HG03280 (cell line): ENCODE measurements around the gene PCBP4.

Experiments used
- ATAC-seq: cut with Tn5 transposase; IDR thresholded peaks from one replicate; pipeline ENCODE4 v1.9.1; 2021; ENCODE audit warnings: mild to moderate bottlenecking, moderate library complexity; ENCODE audit not compliant: unreplicated experiment

Gene PCBP4

GRCh38 chr3:51967384-51968169, at the start of gene PCBP4:
Gene PCBP4, minus strand, starts transcription at chr3:51967454. Its CDS starts 6,214 bp downstream, at chr3:51961240.
- peak; percentile 49 for ATAC-seq

- ATAC-seq: no peak
These were observed 48.4 kb upstream of the PCBP4 start for GRCh38 chr3:52015438-52016228.

DNA sequence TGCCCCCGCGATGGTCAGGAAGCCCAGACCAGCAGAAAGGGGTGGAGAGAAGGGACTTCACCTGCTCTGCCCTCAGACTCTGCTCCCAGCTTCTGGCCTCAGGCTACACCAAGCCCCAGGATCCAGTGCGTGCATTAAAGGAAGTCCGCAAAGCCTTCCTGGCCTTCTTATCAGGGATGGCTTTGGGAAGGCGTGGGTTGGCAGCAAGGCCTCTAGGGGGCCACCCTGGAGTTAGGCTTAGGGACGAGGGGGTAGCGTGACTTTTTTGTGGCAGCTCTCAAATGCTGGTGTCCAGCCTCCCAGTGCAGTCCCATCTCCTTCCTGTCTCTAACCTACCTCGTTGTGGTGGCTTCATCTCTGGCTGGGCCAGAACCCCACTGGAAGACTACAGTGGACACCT, 47.4 kb upstream of the PCBP4 start:
- ATAC-seq: no peak

DNA sequence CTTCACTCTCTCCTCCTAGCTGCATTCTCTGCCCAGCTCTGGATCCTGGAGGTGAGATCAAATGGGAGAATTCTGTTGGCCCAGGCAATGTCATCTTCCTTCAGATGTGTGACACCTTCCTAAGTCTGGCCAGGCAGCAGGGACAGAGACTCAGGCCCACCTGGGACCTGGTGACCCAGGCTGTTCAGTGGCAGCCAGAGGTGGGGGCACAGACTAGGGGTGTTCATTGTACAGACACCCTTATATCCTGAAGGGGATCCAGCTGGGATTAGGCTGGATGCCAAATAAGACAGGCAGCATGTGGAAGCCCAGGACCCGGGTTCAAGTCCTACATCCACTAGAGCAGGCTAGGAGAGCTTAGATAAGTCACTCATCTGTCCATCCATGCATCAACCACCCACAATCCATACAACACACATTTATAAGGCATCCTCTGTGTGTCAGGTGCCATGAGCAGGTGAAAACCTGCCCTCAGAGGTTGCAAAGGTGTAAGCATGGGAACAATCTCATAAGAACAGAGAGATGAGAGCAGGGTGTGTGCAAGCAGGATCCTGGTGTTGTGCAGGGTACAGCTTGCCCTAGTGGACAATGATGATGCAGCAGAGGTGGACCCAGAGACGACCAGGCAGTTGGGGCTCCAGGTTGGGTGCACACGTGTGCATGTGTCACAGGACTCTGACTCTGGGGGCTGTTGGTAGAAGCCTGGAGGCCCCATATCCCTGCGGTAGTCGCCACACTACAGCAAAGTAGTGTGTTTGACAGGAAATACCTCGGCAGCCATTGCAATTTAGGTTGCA, 46.7 kb upstream of the PCBP4 start:
- no peak for ATAC-seq

GRCh38 chr3:52012699-52013098, 45.4 kb upstream of the PCBP4 start:
- no peak for ATAC-seq

DNA sequence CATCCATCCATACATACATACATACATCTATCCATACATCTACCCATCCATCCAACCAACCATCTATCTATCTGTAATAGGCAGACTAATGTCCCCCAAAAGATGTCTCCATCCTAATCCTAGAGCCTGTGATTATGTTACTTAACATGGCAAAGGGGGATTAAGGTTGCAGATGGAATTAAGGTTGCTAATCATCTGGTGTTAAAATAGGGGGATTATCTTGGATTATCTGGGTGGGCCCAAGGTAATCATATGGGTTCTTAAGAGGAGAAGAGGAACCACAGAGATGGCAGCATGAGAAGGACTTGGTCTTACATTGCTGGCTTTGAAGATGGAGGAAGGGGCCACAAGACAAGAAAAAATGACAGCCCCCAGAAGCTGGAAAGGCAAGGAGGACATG, 43.2 kb upstream of the PCBP4 start:
- no peak for ATAC-seq

DNA sequence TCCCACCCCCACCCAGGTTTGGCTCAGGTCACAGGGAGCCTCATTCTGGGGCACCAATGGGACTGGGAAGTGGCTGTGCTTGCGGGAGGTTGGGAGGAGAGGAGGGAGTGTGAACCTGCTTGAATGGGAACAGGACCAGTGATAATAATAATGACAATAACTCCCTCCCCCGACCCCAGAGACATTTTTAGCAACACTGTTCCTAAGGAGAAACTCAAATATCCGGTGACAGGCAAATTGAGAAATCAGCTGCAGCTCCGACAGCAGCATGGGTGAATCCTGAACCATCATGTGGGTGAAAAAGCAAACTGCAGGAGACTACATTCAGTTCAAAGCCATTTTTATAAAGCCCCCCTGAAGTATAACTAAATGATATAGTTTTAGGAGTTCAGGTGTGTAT, 40.0 kb upstream of the PCBP4 start:
- no peak for ATAC-seq

DNA sequence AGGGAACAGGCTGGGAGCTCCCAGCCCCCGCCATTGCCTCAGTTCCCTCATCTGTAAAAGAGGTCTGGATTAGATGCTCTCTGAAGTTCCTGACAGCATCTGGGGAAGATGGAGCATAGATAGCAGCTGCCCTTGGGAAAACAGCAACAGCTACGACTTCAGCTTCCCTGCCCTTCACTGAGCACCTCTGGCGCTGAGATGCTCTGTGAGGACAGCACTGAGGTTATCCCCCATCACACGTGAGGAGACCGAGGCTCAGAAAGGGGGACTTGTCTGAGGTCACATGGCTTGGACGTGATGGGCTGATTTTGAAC, 39.5 kb upstream of the PCBP4 start:
- ATAC-seq: no peak

DNA sequence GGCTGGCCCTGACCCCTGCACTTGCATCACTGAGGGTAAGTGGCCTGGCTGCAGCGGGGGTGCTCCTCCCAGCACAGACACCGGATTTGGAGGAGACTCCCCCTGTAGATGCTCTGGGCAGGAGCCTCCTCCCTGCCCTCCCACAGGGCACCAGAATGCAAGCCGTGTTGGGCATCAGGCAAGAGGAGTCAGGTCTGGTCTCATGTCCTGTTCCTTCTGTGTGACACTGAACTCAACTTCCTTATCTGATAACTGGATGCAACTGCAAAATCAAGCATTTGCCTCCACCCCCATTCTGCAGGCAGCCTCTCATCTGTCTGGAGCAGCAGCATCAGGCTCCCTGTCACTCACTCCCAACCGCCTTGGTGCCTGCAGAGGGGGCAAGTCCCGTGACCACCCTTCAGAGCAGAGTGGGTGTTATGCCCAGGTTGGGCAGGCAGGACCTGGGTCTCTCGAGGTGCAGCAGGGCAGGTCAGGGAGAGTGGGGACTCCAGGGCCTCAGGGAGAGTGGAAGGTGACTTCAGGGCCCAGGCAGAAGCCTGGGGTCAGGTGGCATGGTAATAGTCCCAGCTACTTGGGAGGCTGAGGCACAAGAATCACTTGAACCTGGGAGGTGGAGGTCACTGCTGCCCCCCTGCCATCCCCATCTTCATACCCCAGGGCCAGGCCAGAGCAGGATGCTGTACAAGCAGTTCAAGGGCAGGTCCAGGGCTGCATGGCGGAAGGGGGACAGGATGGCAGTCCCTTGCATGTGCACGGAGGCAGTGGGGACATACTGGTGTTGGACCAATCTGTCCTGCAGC, 39.0 kb upstream of the PCBP4 start:
- ATAC-seq: no peak

DNA sequence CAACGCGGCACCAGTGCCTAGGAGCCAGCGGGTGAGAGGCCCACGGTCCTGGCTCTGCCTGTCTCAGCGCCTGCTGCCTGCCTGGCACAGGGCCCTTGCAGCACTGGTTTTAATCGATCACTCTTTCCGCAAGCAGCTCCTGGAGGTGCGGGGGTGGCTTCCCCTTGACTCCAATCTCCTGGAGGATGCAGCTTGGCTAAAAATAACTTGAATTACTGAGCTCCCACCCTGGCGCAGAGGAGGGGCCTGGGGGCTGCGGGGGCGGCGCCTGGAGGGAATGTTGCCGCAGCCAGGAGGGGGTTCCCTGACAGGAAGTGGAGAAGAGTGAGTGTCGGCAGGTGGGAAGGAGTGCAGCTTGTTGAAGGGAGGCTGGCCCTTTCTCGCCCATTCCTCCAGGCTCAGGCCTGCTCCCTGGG, 38.3 kb upstream of the PCBP4 start:
- ATAC-seq: no peak

GRCh38 chr3:52004906-52005395, 37.7 kb upstream of the PCBP4 start:
- ATAC-seq: no peak

DNA sequence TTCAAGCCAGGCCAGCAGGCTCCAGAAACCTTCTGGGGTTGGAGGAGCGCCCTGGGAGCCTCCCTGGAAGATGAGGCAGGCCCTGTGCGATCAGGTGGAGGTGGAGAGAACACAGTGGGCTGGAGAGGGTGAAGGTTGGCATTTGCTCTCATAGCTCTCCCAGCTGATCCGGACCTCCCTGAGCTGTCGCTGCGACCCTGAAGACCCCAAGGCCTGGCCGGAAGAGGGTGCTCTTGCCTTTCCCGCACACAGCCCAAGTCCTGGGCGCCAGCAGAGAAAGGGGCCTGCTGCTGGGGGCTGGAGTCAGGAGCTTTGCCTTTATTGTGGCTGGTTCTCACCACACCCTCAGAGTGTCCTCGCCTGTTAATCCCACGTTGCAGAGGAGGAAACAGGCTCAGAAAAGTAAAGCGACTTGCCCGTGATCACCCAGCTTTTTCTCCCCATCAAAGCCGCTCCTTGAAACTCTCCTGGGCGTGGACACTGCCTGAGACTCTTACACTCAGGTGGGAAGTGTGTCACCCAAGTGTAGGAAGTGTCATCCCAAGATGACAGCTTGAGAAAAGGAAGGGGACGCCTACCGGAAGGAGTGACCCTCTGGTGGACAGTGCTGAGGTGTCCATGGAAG, 37.0 kb upstream of the PCBP4 start:
- ATAC-seq: no peak

- ATAC-seq: no peak
These were observed 35.5 kb upstream of the PCBP4 start for GRCh38 chr3:52002748-52003147.

DNA sequence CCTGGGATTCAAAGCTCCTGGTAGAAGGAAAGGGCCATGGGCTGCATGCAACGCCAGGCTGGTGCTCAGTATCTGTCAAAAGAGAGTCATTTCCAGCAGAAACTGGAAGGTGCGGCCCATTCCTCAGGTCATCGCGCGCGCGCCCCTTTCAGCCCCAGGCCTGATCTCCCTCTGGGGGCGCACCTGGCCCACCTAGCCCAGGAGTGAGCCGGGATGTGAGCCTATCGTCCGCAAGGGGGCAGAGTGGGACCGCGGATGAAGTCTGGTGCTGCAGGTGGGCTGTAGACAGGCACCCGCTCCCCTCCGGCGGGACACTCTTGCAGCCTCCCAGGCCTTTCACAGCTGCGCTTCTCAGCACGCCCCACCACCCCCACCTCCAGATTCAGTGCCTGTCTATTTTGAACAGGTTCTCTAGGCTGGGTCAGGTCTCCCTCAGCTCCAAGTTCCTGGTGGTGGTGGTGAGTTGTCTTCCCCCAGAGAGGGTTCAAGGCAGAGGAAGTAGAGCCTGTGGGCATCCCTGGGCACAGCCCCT, 34.3 kb upstream of the PCBP4 start:
- ATAC-seq: peak; percentile 79

- no peak for ATAC-seq
These were observed 32.6 kb upstream of the PCBP4 start for GRCh38 chr3:51999846-52000245.

- ATAC-seq: no peak
These were observed 31.5 kb upstream of the PCBP4 start for GRCh38 chr3:51998774-51999173.

GRCh38 chr3:51997935-51998596, 30.8 kb upstream of the PCBP4 start:
- no peak for ATAC-seq

- no peak for ATAC-seq
These were observed 29.9 kb upstream of the PCBP4 start for GRCh38 chr3:51997172-51997571.
